ENCODE measurements around the gene NSDHL. TPM values are rescaled to one million over a fixed set of nuclear protein-coding genes. Genes with fewer than 3 reads are reported as not detected.
A peak's percentile ranks its signal among the peaks of the same experiment; 100 is the strongest.

NSDHL gene
- total RNA-seq, 2 donors from 2014 or later = 14.1 to 28.1 TPM

GRCh38 chrX:152900937-152901445 is 70.1 kb downstream of the NSDHL start:
- Histone ChIP-seq H3K27me3 (no peaks in the 10 kb centered on the region), H3K9me3 (no peaks in the 10 kb centered on the region), H3K27ac (no peak overlapping the region), H3K36me3 (no peaks in the 10 kb centered on the region), H3K4me3 (no peak overlapping the region), H3K4me1 (no peaks in the 10 kb centered on the region)
- DNase-seq (ENCODE audit: low spot score) = no peak
- TF ChIP-seq, protein P1, sequence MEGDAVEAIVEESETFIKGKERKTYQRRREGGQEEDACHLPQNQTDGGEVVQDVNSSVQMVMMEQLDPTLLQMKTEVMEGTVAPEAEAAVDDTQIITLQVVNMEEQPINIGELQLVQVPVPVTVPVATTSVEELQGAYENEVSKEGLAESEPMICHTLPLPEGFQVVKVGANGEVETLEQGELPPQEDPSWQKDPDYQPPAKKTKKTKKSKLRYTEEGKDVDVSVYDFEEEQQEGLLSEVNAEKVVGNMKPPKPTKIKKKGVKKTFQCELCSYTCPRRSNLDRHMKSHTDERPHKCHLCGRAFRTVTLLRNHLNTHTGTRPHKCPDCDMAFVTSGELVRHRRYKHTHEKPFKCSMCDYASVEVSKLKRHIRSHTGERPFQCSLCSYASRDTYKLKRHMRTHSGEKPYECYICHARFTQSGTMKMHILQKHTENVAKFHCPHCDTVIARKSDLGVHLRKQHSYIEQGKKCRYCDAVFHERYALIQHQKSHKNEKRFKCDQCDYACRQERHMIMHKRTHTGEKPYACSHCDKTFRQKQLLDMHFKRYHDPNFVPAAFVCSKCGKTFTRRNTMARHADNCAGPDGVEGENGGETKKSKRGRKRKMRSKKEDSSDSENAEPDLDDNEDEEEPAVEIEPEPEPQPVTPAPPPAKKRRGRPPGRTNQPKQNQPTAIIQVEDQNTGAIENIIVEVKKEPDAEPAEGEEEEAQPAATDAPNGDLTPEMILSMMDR (IDR thresholded peaks at IDR 0.05) = no peak

- TF ChIP-seq, protein P1 (IDR thresholded peaks at IDR 0.05) = no peak
- no peaks in the 10 kb centered on the region for H3K9me3 ChIP-seq
- H3K27me3 ChIP-seq = no peaks in the 10 kb centered on the region
- no peak for DNase-seq (ENCODE audit: low spot score)
- no peaks in the 10 kb centered on the region for H3K36me3 ChIP-seq
- no peak overlapping the region for H3K27ac ChIP-seq
- no peak overlapping the region for H3K4me3 ChIP-seq
- no peaks in the 10 kb centered on the region for H3K4me1 ChIP-seq
Measured at GRCh38 chrX:152901816-152902501, 71.1 kb downstream of the NSDHL start.

GRCh38 chrX:152902502-152902820 is 71.6 kb downstream of the NSDHL start:
- H3K9me3 ChIP-seq = no peaks in the 10 kb centered on the region
- no peaks in the 10 kb centered on the region for H3K27me3 ChIP-seq
- TF ChIP-seq, protein P1 (IDR thresholded peaks at IDR 0.05) = no peak
- no peak for DNase-seq (ENCODE audit: low spot score)
- no peaks in the 10 kb centered on the region for H3K36me3 ChIP-seq
- H3K4me1 ChIP-seq = no peaks in the 10 kb centered on the region
- no peak overlapping the region for H3K4me3 ChIP-seq
- H3K27ac ChIP-seq = no peak overlapping the region

DNA sequence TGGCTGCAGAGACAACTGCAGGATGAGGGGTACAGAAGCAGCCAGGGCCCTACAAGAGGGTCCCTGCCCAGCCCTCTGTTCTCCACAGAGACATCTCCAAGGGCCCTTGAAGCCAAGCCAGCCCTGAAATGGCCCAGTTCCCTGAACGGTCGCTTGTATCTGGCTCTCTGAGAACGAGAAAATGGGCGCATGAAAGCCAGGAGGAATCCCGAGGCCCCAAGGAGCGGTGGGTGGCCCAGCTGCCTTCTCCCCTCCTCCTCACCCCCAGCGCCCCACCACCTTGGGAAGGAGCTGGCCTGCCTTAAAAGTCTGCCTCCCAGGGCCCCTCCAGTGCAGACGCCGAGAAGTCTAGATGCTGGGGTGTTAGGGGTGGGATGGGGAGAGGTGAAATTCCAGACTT is 72.7 kb downstream of the NSDHL start:
- Histone ChIP-seq H3K27ac (no peak overlapping the region), H3K4me3 (no peak overlapping the region), H3K36me3 (no peaks in the 10 kb centered on the region), H3K9me3 (no peaks in the 10 kb centered on the region), H3K4me1 (no peaks in the 10 kb centered on the region), H3K27me3 (no peaks in the 10 kb centered on the region)
- TF ChIP-seq, protein P1 (IDR thresholded peaks at IDR 0.05) = no peak
- DNase-seq (ENCODE audit: low spot score) = no peak

DNA sequence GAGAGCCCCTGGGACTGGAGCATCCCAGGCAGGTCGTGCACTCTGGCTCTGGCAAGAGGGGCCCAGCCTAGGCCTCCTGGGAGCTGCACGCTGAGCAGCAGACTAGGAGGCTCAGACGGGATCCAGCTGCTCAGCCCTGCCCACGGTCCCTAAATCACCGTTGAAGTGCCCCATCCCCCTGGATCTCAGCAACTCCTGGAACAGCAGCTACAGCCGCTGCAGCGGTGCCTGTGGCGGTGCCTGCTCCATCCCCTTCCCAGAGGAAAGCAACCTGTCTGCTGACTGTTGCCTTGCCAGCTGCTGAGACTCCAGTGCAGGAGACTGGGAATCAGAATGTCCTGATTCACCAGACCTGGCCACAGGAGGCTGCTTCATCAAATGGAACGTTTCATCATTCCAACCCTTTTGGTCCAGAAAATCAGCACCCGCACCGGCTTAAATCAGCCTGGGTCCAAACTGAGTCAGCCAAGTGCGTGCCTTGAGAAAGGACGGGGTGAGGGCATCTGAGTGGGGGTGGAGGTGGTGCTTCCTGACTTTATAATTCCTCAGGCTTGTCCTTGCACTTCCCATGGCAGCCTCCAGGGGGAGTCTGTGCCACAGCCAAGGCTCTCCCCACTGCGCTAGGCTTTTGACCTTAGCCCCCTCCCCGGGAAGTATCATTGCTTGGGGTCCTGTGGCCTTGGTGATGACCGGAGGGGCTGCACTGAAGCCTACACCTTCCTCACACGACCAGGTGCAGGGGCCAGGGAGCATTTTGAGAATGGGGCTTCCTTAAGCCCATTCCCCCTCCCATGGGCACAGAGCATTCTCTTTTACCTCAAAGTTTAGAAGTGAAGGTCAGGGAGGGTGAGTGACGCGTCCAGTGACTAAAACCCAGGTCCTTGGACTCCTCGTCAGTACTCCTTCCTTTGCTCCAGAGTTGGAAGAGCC is 73.6 kb downstream of the NSDHL start:
- no peaks in the 10 kb centered on the region for H3K4me1 ChIP-seq
- no peak for DNase-seq (ENCODE audit: low spot score)
- H3K27ac ChIP-seq = no peak overlapping the region
- H3K4me3 ChIP-seq = no peak overlapping the region
- H3K27me3 ChIP-seq = no peaks in the 10 kb centered on the region
- TF ChIP-seq, protein P1 (IDR thresholded peaks at IDR 0.05) = peak; percentile 48 to 75
- H3K9me3 ChIP-seq = no peaks in the 10 kb centered on the region
- no peaks in the 10 kb centered on the region for H3K36me3 ChIP-seq
